ENCODE data around the gene CEMP1. TPM values are rescaled to one million over a fixed set of nuclear protein-coding genes. Genes with fewer than 3 reads are reported as not detected.

Gene CEMP1
- total RNA-seq, 1 experiment from 2014 or later, result not detected

DNA sequence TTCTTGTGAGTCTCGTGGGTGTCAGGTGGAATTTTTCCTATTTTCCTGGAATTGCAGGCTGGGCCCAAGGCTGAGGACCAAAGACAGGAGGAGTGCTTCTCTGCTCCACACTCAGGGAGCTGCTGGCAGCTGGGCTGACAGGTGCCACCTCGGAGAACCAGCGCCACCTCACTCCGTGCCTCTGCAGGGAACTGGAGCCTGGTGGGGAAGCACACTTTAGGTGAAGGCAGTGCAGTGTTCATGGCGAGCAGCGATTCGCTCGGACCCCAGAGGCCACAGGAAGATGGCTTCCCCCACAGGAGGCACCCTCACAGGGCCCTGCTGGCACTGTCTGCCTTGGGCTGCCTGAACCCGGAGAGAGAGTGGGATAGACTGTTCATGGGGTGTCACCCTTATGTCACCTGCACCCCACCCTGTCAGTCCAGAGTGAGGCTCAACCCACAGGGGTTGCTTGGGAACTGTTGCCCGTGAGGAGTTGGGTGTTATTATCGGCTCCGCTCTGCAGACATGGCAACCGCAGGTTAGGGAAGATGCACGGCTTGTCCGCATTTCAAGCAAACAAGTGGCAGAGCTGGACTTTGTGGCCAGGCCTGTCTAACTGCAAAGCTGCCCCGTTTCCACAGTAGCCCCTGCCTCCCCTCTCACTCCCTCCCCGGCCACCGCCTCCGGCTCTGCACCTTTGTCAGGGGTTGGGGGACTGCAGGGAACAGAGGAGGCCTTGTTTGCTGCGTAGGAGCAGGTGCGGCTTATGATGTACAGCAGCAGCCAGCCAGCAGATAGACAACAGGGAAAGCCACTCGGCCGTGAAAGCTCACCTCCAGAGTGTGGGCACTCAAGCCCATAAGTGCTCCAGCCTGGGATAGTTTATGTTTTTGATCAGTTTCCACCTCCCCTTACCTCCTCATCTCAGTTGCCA is 40.8 kb downstream of the CEMP1 start:
- intact Hi-C loops (cut with micrococcal nuclease; ENCODE audit: unreplicated experiment), result no loop called here
- Histone ChIP-seq H3K9me3 (ENCODE audit: control insufficient read depth, insufficient read depth, low read depth, low read length) (no peaks in the 10 kb centered on the region), H3K27ac (ENCODE audit: low read length) (no peak overlapping the region), H3K36me3 (ENCODE audit: control insufficient read depth, insufficient read depth, low read length) (no peaks in the 10 kb centered on the region), H3K4me1 (ENCODE audit: control insufficient read depth, insufficient read depth, low read length) (peaks cover 5% of the 10 kb centered on the region; the same call in 1 of the 2 replicates), H3K4me3 (ENCODE audit: low read depth in 2 of 2, low read length in 2 of 2) (no peak overlapping the region), H3K27me3 (ENCODE audit: control insufficient read depth, insufficient read depth, low read length) (no peaks in the 10 kb centered on the region)
- no TSS peak for BruUV-seq (replicated peaks)
- in situ Hi-C loops (cut with HindIII; ENCODE audit: low pct_unique_long_range_greater_than_20kb, low sequenced_read_pairs), result no loop called here
- TF ChIP-seq POLR2AphosphoS5 (IDR thresholded peaks at IDR 0.05; ENCODE audit: low read depth, low read length) (no peak), SIN3A (IDR thresholded peaks at IDR 0.05; ENCODE audit: borderline replicate concordance, insufficient read depth, low read depth, low read length) (no peak), REST (IDR thresholded peaks at IDR 0.05; ENCODE audit: insufficient read depth in 1 of 2, low read depth in 2 of 2, low read length in 1 of 2) (no peak), TCF7L2 (IDR thresholded peaks at IDR 0.05; ENCODE audit: low read depth, low read length) (no peak)
- TF ChIP-seq, protein P1, sequence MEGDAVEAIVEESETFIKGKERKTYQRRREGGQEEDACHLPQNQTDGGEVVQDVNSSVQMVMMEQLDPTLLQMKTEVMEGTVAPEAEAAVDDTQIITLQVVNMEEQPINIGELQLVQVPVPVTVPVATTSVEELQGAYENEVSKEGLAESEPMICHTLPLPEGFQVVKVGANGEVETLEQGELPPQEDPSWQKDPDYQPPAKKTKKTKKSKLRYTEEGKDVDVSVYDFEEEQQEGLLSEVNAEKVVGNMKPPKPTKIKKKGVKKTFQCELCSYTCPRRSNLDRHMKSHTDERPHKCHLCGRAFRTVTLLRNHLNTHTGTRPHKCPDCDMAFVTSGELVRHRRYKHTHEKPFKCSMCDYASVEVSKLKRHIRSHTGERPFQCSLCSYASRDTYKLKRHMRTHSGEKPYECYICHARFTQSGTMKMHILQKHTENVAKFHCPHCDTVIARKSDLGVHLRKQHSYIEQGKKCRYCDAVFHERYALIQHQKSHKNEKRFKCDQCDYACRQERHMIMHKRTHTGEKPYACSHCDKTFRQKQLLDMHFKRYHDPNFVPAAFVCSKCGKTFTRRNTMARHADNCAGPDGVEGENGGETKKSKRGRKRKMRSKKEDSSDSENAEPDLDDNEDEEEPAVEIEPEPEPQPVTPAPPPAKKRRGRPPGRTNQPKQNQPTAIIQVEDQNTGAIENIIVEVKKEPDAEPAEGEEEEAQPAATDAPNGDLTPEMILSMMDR (IDR thresholded peaks at IDR 0.05), result no peak
- CTCF ChIA-PET, result no interaction called here
- DNase-seq (ENCODE audit: low read depth, low spot score) (no peak), ATAC-seq (no peak)
- POLR2A ChIA-PET, result no interaction called here

DNA sequence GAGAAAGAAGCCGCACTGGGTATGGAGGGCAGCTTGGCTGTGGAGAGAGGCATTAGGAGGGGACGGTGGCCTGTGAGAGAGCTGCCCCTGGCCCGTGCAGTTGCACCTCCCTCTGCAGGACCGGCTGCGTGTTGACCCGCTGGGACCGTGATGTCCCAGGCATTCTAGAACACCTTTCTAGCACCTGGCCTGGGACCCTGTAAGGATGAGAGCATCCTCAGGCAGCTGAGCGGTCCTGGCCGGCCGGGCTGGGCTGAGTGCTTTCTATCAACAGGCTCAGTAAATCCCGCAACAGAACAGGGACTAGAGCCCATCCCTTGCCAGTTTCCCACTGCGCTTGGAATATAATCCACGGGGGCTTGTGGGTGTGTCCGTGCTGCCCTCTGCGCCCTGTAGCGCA is 41.6 kb downstream of the CEMP1 start:
- Histone ChIP-seq H3K36me3 (ENCODE audit: control insufficient read depth, insufficient read depth, low read length) (no peaks in the 10 kb centered on the region), H3K9me3 (ENCODE audit: control insufficient read depth, insufficient read depth, low read depth, low read length) (no peaks in the 10 kb centered on the region), H3K27me3 (ENCODE audit: control insufficient read depth, insufficient read depth, low read length) (no peaks in the 10 kb centered on the region), H3K27ac (ENCODE audit: low read length) (no peak overlapping the region), H3K4me3 (ENCODE audit: low read depth in 2 of 2, low read length in 2 of 2) (no peak overlapping the region), H3K4me1 (ENCODE audit: control insufficient read depth, insufficient read depth, low read length) (peaks cover 5% of the 10 kb centered on the region; the same call in 1 of the 2 replicates)
- BruUV-seq (replicated peaks), result no TSS peak
- TF ChIP-seq POLR2AphosphoS5 (IDR thresholded peaks at IDR 0.05; ENCODE audit: low read depth, low read length) (no peak), TCF7L2 (IDR thresholded peaks at IDR 0.05; ENCODE audit: low read depth, low read length) (no peak), SIN3A (IDR thresholded peaks at IDR 0.05; ENCODE audit: borderline replicate concordance, insufficient read depth, low read depth, low read length) (no peak), REST (IDR thresholded peaks at IDR 0.05; ENCODE audit: insufficient read depth in 1 of 2, low read depth in 2 of 2, low read length in 1 of 2) (no peak)
- TF ChIP-seq, protein P1 (IDR thresholded peaks at IDR 0.05), result no peak
- ChIA-PET POLR2A (no interaction called here), CTCF (no interaction called here)
- intact Hi-C loops (cut with micrococcal nuclease; ENCODE audit: unreplicated experiment), result no loop called here
- no peak for DNase-seq (ENCODE audit: low read depth, low spot score)
- in situ Hi-C loops (cut with HindIII; ENCODE audit: low pct_unique_long_range_greater_than_20kb, low sequenced_read_pairs), result no loop called here
- ATAC-seq, result no peak

Data from Panc1 (cell line).